Activated B cell treated with CpG ODN at 0.5 μM for 24 hours (primary cell): ENCODE results near the gene LRRC61. TPM values are rescaled to one million over a fixed set of nuclear protein-coding genes. Genes with fewer than 3 reads are reported as not detected.

Source experiments
- ATAC-seq: fragments of 200-7000 bp; cut with Tn5 transposase; one replicate; pipeline ENCODE4 v1.10.0; 2021; ENCODE audit warnings: low read depth, mild to moderate bottlenecking, moderate library complexity
- CTCF ChIA-PET: fragments of 350-600 bp; sonication (Branson Sonifier 250); formaldehyde crosslinking; loops from one replicate; lab custom pipeline; 2021; ENCODE audit warnings: antibody characterized with exemption; lab: Charles Lee
- POLR2A ChIA-PET: fragments of 350-600 bp; sonication (Branson Sonifier 250); formaldehyde crosslinking; loops from one replicate; lab custom pipeline; 2021; ENCODE audit warnings: antibody characterized with exemption; lab: Charles Lee
- DNase-seq: peaks from one replicate; pipeline ENCODE4 v3.0.0; 2022
- H3K27ac Mint-ChIP-seq: one replicate; pipeline ENCODE4 v1.8.0; 2020; ENCODE audit warnings: mixed read lengths
- H3K27me3 Mint-ChIP-seq: one replicate; pipeline ENCODE4 v1.8.0; 2021; ENCODE audit warnings: mixed read lengths
- H3K36me3 Mint-ChIP-seq: one replicate; pipeline ENCODE4 v1.8.0; 2021; ENCODE audit warnings: low read depth, mixed read lengths
- H3K4me1 Mint-ChIP-seq: one replicate; pipeline ENCODE4 v1.8.0; 2021; ENCODE audit warnings: mixed read lengths
- H3K4me3 Mint-ChIP-seq: one replicate; pipeline ENCODE4 v1.8.0; 2020; ENCODE audit warnings: mild to moderate bottlenecking, mixed read lengths
- H3K9me3 Mint-ChIP-seq: one replicate; pipeline ENCODE4 v1.8.0; 2020; ENCODE audit warnings: mixed read lengths
- intact Hi-C: fragments of 100-400 bp; cut with micrococcal nuclease; formaldehyde crosslinking; loops from one replicate; pipeline ENCODE4 v1.15.1; 2024
- total RNA-seq: library from RNA; stranded (reverse); gene quantifications from 2 replicates; pipeline ENCODE4 v1.2.3, GENCODE V29; 2022
- TF ChIP-seq, protein P1 (sequence below): fragments of 200-600 bp; IDR thresholded peaks from one replicate; pipeline ENCODE4 v1.8.0; 2022; ENCODE audit warnings: antibody characterized with exemption, mild to moderate bottlenecking

Gene LRRC61
- total RNA-seq, 1 donor from 2014 or later, result 11.0 TPM

DNA sequence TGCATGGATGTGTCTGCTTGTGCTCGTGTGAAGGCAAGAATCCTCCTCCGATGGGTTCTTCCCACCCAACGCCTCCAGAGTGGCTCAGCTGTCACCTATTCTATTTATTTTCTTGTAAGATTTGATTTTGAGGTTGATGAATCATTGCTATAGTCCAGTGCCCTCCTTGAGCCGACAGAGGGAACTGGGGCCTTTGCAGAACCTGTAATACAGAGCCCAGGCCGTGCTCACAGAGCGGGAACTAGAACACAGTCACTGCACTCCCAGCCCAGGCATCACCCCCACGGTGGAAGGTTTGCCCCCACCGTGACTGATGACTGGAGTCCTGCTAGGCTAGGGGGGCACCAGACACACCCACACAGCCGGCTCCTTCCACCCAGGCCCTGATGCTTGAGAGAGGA lies 16.3 kb downstream of the LRRC61 start:
- ChIA-PET CTCF (no interaction called here), POLR2A (interaction anchor here (0.6 kb wide), 1 partner anchor 17 kb away, joined by 3 read pairs; no protein-coding TSS in a partner anchor)
- H3K4me3 Mint-ChIP-seq, result no peak overlapping the region

DNA sequence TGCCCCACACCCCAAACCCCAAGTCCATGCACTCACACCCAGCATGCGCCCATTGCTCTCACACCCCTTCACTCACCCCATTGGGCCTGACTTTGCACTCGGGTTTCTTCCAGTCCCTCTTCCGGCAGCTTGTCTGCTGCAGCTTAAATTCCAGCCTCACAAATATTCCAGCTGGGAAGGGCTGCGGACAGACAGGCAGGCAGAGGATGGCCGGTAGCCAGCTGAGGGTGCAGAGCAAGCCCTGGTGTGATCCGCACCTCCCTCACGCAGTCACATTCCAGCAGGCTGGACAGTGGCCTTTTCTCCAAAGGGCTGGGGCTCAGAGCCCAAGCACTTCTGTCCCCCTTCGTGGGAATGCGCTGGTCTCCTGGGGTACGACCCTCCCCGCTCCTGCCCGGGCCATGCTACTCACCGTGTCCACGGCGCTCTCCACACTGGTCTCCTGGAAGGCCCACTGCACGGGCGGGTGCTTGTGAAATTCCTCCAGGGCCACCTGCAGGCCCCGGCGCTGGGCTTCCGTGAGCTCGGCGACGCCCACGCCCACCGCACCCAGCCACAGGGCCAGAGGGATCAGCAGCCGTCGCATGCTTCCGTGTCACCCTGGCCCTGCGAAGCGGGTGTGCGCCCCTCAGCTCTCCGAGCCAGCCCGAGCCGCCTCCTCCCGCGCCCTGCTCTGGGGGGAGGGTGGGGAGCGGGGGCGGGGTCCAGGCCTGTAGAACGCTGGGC lies 17.0 kb downstream of the LRRC61 start:
- DNase-seq, result no peak
- Mint-ChIP-seq H3K4me1 (peaks cover 23% of the 10 kb centered on the region), H3K27me3 (peaks cover 25% of the 10 kb centered on the region), H3K4me3 (no peak overlapping the region), H3K27ac (no peak overlapping the region), H3K36me3 (peaks cover 11% of the 10 kb centered on the region), H3K9me3 (peaks cover 4% of the 10 kb centered on the region)
- intact Hi-C loops, result no loop called here
- peak; percentile 60 for ATAC-seq
- POLR2A ChIA-PET, result interaction anchor here (0.7 kb wide), 2 partner anchors 37 to 64 kb away, joined by 3 read pairs; no protein-coding TSS in a partner anchor
- CTCF ChIA-PET, result no interaction called here
- TF ChIP-seq, protein P1, sequence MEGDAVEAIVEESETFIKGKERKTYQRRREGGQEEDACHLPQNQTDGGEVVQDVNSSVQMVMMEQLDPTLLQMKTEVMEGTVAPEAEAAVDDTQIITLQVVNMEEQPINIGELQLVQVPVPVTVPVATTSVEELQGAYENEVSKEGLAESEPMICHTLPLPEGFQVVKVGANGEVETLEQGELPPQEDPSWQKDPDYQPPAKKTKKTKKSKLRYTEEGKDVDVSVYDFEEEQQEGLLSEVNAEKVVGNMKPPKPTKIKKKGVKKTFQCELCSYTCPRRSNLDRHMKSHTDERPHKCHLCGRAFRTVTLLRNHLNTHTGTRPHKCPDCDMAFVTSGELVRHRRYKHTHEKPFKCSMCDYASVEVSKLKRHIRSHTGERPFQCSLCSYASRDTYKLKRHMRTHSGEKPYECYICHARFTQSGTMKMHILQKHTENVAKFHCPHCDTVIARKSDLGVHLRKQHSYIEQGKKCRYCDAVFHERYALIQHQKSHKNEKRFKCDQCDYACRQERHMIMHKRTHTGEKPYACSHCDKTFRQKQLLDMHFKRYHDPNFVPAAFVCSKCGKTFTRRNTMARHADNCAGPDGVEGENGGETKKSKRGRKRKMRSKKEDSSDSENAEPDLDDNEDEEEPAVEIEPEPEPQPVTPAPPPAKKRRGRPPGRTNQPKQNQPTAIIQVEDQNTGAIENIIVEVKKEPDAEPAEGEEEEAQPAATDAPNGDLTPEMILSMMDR, result no peak

More for the DNA sequence above, 16.3 kb downstream of the LRRC61 start:
- DNase-seq (no peak), ATAC-seq (peak; percentile 79)
- intact Hi-C loops, result no loop called here
- Mint-ChIP-seq H3K9me3 (peaks cover 4% of the 10 kb centered on the region), H3K27ac (no peak overlapping the region), H3K4me1 (peaks cover 23% of the 10 kb centered on the region), H3K27me3 (peaks cover 25% of the 10 kb centered on the region), H3K36me3 (peaks cover 11% of the 10 kb centered on the region)
- TF ChIP-seq, protein P1, result no peak

DNA sequence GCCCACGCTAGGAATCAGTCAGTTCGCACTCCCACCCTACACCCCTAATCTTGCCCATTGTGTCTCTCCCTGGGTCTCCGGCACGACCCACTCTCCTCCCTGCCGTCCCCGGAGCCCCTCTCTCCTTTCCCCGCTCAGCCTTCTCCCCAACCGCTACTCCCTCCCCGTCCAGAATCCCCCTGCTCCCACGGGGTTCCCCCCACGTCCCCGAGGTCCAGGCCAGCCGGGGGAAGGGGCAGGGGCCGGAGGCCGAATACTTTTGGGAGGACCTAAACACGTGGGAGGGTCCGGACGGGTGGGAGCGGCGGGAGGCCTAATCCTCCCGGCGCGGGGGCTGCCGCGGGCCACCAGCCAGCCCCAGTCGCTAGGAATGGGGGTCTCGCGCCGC lies 17.7 kb downstream of the LRRC61 start:
- intact Hi-C loops, result no loop called here
- Mint-ChIP-seq H3K27ac (no peak overlapping the region), H3K27me3 (peaks cover 25% of the 10 kb centered on the region), H3K4me3 (no peak overlapping the region), H3K9me3 (peaks cover 4% of the 10 kb centered on the region), H3K4me1 (peaks cover 23% of the 10 kb centered on the region), H3K36me3 (peaks cover 10% of the 10 kb centered on the region)
- POLR2A ChIA-PET, result no interaction called here
- TF ChIP-seq, protein P1, result no peak
- ATAC-seq (no peak), DNase-seq (no peak)
- CTCF ChIA-PET, result no interaction called here

DNA sequence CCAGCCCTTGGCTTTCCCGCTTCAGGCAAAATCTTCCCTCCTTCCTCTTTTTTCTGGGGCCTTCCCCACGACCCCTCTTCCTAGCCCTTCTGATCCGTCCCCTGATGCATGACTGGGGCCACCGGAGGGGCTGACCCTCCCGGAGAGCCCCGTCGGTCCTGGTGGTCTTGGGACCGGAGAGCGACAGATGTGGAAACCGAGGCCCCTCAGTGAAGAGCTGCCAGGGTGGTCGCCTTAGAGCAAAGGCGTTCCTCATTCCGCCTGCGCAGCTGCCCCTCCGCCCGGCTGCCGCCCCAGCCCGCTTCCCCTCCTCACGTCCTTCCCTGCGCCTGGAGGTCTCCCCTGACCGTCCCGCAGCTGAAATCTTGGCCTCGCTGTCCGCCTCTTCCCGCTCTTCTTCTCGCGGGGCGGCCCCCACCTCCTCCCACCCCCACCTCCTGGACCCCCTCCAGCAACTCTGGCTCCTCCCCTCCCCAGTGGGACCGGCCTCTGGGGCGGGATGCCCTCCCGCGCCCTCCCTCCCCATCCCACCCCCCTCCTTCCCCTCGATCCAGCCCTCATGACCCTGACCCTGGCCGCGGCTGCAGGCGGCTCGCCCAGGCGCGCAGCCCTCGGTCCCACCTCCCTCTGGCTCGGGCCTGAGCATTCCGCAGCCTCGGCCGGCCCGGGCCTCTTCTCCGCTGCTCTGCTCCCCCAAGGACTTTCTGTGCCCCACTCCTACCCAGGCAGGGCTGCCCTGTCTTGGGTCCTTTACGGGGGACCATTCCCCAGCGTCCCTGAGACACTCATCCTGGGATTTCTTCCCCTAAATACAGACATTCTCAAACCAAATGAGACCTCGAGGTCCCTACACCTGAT lies 18.3 kb downstream of the LRRC61 start, which contains the start of gene RARRES2:
Gene RARRES2, minus strand, starts transcription at position 367 of the 858 bp plus-strand sequence. CDS start 1,020 bp downstream, outside the sequence.
- ChIA-PET POLR2A (no interaction called here), CTCF (no interaction called here)
- Mint-ChIP-seq H3K27ac (no peak within 1 kb of the TSS), H3K9me3 (peaks cover 4% of the 10 kb centered on the region), H3K4me3 (peak within 1 kb of the TSS; percentile 63), H3K36me3 (peaks cover 7% of the 10 kb centered on the region), H3K4me1 (peaks cover 23% of the 10 kb centered on the region), H3K27me3 (peaks cover 30% of the 10 kb centered on the region)
- ATAC-seq, result no peak
- intact Hi-C loops, result no loop called here
- DNase-seq, result no peak
- TF ChIP-seq, protein P1, result no peak

DNA sequence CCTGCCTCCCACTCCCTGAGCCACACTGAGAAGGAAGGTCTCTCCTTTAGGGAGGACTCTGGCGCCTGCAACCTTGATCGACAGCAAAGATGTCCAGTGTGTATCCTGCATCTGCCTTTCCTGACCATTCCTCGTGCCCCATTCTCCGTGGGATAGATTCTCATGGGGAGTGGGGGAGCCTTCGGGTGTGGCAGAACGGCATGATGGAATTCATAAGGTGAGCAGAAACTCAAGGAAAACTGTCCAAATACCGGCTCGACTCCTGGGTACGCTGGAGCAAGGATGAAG lies 18.9 kb downstream of the LRRC61 start:
- Mint-ChIP-seq H3K9me3 (peaks cover 4% of the 10 kb centered on the region), H3K4me3 (peak overlapping the region; percentile 24), H3K27ac (no peak overlapping the region), H3K27me3 (peaks cover 32% of the 10 kb centered on the region), H3K36me3 (peaks cover 7% of the 10 kb centered on the region), H3K4me1 (peaks cover 23% of the 10 kb centered on the region)
- DNase-seq, result no peak
- POLR2A ChIA-PET, result no interaction called here
- TF ChIP-seq, protein P1, result no peak
- intact Hi-C loops, result no loop called here
- no peak for ATAC-seq
- CTCF ChIA-PET, result no interaction called here
